Activated T-helper 17 cell treated with anti-CD3 and anti-CD28 coated beads, Interleukin-2, amount 50 U/mL, for 72 hours (primary cell): ENCODE results near the gene BLOC1S5. TPM values are rescaled to one million over a fixed set of nuclear protein-coding genes. Genes with fewer than 3 reads are reported as not detected.

Experiments
- ATAC-seq: fragments of 150-1000 bp; cut with Tn5 transposase; replicated peaks from 2 replicates; pipeline ENCODE4 v1.10.0; 2021; ENCODE audit warnings: mild to moderate bottlenecking, moderate library complexity
- H3K27ac Mint-ChIP-seq: one replicate; pipeline ENCODE4 v1.8.0; 2022; ENCODE audit warnings: mixed read lengths
- H3K27me3 Mint-ChIP-seq: one replicate; pipeline ENCODE4 v1.8.0; 2022; ENCODE audit warnings: mixed read lengths
- H3K36me3 Mint-ChIP-seq: one replicate; pipeline ENCODE4 v1.8.0; 2022; ENCODE audit warnings: low read depth, mild to moderate bottlenecking, mixed read lengths
- H3K4me1 Mint-ChIP-seq: one replicate; pipeline ENCODE4 v1.8.0; 2022; ENCODE audit warnings: mixed read lengths
- H3K4me3 Mint-ChIP-seq: one replicate; pipeline ENCODE4 v1.8.0; 2022; ENCODE audit warnings: mild to moderate bottlenecking, mixed read lengths
- H3K9me3 Mint-ChIP-seq: one replicate; pipeline ENCODE4 v1.8.0; 2022; ENCODE audit warnings: mixed read lengths
- total RNA-seq, 2 donors: library from RNA; stranded (reverse); gene quantifications; one replicate each; pipeline ENCODE4 v1.2.3, GENCODE V29; 2022

Gene BLOC1S5, protein sequence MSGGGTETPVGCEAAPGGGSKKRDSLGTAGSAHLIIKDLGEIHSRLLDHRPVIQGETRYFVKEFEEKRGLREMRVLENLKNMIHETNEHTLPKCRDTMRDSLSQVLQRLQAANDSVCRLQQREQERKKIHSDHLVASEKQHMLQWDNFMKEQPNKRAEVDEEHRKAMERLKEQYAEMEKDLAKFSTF
- 10 to 100 TPM; 18.7 to 22.7 TPM for total RNA-seq

DNA sequence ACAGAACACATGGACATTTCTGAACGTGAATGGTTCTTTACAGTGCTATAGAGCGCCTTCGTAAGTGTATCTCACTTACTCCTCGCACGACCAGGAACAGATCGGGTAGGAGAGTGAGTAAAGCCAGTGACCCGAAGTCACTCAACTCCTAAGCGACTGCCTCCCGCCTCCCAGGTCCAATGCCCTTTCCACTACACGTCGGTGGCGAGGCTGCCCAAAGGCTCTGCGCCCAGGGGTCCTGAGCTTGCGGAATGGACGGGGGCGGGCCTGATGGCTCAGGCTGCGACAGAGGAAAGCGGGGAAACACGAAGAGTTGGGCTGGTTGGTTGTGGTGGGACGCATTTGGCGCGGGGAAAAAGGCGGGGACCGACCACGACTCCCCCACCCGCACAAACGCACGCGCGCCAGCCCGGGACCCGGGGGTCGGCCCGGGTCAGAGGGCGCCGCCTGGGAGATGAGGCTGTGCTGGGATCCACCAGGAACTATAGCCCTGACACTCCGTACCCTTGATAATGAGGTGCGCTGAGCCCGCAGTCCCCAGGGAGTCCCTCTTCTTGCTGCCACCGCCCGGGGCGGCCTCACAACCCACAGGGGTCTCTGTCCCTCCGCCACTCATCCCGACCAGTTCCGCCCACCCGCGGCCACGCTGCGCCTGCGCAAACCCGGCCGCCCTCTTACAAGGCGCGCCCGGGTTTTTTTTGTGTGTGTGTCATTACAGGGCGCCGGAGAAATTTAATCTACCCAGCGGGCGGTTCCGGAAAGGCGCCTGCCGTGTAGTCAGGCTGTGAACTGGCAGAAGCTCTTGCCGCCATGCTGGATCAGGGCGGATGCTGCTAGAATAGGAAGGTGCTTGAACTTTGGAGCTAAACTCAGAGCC lies at the start of gene BLOC1S5:
Gene BLOC1S5, minus strand, starts transcription at position 629 of the 877 bp plus-strand sequence. Its CDS starts 13 bp downstream, at position 616.
- peak within 1 kb of the TSS; percentile 80 for H3K4me3 Mint-ChIP-seq
- peak within 1 kb of the TSS; percentile 90 for H3K27ac Mint-ChIP-seq
- peaks cover 33% of the 10 kb centered on the region for H3K36me3 Mint-ChIP-seq
- no peaks in the 10 kb centered on the region for H3K27me3 Mint-ChIP-seq
- peaks cover 14% of the 10 kb centered on the region for H3K4me1 Mint-ChIP-seq
- peak; percentile 85 for ATAC-seq
- no peaks in the 10 kb centered on the region for H3K9me3 Mint-ChIP-seq

DNA sequence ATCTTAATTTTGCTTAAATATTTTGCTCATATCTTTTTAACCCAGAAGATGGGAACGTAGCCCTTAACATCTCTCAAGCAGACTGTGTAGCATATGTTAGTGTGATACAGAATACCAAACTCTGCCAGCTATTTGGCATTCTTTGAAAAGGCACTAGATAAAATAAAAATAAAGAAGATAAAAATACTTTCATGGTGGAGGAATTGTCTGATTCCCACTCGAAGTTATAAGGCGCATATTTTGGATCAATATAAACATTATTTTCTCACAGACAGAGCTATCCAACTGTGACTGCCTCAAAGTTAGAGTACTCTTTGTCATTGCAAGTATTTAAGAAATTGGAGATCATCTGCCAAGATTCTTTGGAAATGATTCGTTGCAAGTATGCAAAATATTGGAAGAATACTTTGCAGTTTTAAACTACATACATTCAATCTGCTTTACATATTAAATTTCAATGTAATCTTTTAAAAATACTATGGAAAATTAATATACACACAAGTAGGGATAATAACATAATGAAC lies 49.0 kb upstream of the BLOC1S5 start:
- ATAC-seq, result no peak
- Mint-ChIP-seq H3K27me3 (peaks cover 21% of the 10 kb centered on the region), H3K4me1 (no peaks in the 10 kb centered on the region), H3K4me3 (no peak overlapping the region), H3K27ac (no peak overlapping the region), H3K36me3 (no peaks in the 10 kb centered on the region), H3K9me3 (no peaks in the 10 kb centered on the region)

DNA sequence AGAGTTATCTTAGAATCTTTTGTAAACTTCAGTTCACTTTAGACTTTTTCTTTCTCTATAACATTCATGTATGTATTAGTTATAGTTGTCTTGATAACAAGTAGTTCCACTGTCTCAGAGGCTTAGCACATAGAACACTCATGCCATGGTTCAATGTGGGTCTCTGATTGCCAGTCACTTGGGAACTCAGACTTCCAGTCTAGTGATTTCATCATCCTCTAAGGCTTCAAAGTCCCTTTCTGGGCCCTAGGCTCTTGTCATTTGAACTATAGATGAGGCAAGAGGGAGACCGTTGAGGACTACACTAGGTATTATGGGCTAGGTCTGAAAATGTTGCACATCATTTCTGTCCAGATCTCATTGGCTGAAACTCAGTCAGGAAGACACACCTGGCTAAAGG lies 46.5 kb upstream of the BLOC1S5 start:
- H3K27me3 Mint-ChIP-seq, result peaks cover 39% of the 10 kb centered on the region
- H3K9me3 Mint-ChIP-seq, result no peaks in the 10 kb centered on the region
- H3K27ac Mint-ChIP-seq, result no peak overlapping the region
- no peak overlapping the region for H3K4me3 Mint-ChIP-seq
- H3K36me3 Mint-ChIP-seq, result no peaks in the 10 kb centered on the region
- no peaks in the 10 kb centered on the region for H3K4me1 Mint-ChIP-seq
- no peak for ATAC-seq

DNA sequence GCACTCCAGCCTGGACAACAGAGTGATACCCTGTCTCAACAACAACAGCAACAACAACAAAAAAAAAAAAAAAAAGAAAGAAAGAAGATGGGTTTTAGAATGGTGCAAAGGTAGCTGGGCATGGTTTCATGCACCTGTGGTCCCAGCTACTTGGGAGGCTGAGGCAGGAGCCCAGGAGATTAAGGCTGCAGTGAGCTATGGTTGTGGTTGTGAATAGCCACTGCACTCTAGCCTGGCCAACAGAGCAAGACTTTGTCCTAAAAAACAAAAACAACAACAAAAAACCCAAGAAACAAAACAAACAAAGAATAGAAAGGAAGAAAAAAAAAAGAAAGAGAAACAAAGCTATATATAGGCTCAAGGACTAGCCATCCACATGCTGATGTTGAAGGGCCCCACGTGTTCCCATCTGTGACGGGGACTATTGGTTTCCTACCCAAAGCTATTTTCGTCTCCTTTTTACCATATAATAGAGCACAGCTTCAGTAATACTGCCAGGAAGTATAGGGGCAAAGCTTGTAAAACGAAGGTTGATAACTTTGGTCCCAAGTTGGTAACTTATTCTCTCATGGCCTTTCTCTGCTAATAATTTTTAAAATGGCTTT lies 46.0 kb upstream of the BLOC1S5 start:
- Mint-ChIP-seq H3K9me3 (no peaks in the 10 kb centered on the region), H3K27ac (no peak overlapping the region), H3K36me3 (no peaks in the 10 kb centered on the region), H3K4me3 (no peak overlapping the region), H3K27me3 (peaks cover 36% of the 10 kb centered on the region), H3K4me1 (no peaks in the 10 kb centered on the region)
- no peak for ATAC-seq

DNA sequence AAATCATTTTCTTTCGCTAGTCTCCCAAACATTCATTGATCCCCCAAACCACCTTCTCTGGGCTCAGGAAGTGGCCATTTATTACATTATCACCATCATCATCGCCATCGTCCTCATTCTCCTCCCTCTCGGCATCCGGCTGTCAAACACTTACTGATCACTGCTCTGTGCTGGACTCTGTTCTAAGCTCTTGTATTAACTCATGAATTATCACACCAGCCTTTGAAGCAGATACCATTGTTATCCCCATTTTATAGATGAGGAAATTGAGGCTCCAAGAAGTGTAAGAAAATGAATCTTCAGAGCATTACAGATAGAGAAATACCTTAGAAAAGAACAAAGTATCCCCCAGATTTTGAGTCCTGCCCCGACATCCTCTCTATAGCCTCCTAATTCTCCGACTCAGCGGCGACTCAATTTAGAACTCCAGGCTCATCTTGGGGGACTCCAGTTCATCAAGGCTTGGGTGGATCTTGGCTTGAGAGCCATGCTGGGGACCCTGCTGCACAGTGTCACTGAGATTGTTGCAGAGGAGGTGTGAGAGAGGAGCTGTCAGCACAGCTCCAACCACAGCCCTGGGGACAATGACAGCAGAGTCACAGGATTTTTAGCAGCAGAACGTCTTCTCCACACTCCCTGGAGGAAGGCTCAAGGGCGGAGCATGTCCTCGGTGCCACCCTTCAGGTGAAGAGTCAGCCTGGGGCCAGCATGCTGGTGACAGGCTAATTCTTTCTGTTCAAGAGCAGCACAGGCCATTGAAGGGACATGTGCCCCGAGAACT lies 44.8 kb upstream of the BLOC1S5 start:
- Mint-ChIP-seq H3K9me3 (no peaks in the 10 kb centered on the region), H3K4me1 (no peaks in the 10 kb centered on the region), H3K4me3 (no peak overlapping the region), H3K27ac (no peak overlapping the region), H3K36me3 (no peaks in the 10 kb centered on the region), H3K27me3 (peaks cover 36% of the 10 kb centered on the region)
- no peak for ATAC-seq

DNA sequence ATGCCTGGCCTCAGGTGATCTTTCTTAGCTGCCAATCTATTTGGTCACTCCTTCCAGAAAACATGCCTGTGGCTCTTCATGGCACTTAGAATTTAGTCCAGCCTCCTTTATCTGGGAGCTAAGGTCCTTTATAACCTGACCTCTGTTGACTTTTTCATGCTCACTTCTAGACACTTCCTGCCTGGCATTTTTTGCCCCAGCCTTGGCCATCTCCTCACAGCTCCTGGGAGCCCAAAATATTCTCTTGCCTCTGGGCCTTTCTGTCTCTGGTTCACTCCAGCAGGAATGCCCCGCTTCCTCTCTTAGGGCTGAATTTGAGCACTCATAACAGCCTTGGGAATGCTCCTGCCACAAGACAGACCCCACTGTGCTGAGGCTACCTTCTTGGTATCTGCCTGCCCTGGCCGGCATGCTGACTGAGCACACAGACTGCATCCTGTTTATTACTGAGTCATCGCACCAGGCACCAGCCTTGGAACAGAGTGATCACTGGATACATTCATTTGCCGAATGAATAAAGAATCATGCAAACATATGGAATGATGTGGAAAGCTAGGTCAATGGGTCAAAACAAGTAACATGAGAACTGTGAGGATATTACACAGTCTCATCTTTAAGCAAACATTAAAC lies 44.0 kb upstream of the BLOC1S5 start:
- Mint-ChIP-seq H3K4me3 (no peak overlapping the region), H3K36me3 (no peaks in the 10 kb centered on the region), H3K4me1 (no peaks in the 10 kb centered on the region), H3K27me3 (peaks cover 36% of the 10 kb centered on the region), H3K27ac (no peak overlapping the region), H3K9me3 (no peaks in the 10 kb centered on the region)
- ATAC-seq, result no peak

DNA sequence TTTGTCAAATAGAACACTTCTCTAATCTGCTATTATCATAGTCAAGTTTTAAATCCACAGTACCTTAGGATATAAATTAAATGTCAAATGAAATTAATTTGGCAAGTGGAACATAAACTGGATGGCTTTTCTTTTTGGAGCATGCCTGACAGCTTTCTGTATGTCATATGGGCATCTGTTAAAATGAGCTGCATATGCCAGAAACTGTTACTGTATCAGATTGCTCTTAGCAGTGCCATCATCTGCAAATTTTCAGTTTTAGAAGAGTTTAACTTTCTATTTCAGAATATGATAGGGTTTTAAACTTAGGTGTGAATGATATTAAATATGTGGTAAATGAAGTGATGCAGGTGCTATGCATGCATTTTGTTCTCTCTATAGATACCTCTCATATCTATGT lies 41.6 kb upstream of the BLOC1S5 start:
- ATAC-seq, result no peak
- H3K4me1 Mint-ChIP-seq, result peaks cover 12% of the 10 kb centered on the region
- no peaks in the 10 kb centered on the region for H3K9me3 Mint-ChIP-seq
- H3K27ac Mint-ChIP-seq, result no peak overlapping the region
- no peak overlapping the region for H3K4me3 Mint-ChIP-seq
- H3K27me3 Mint-ChIP-seq, result peaks cover 36% of the 10 kb centered on the region
- H3K36me3 Mint-ChIP-seq, result peaks cover 16% of the 10 kb centered on the region

DNA sequence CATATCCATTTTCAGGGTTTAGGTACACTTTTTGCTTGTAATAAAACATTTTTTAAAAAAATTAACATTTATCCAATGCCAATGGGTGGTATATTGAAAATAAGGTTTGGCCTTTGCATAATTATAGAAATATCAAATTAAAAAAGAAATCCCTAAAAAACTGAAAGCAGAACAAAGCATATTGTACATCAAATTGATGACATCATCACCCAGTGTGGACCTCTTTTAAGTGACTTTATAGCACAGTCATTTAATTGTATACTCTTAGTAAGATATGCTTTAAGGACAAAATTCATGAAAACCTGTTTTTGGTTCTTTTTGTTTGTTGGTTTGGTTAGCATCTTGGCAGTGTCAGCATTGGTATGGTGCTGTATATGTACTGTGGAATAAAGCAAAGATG lies 39.5 kb upstream of the BLOC1S5 start:
- Mint-ChIP-seq H3K4me3 (no peak overlapping the region), H3K27me3 (peaks cover 23% of the 10 kb centered on the region), H3K4me1 (peaks cover 21% of the 10 kb centered on the region), H3K27ac (no peak overlapping the region), H3K36me3 (peaks cover 36% of the 10 kb centered on the region), H3K9me3 (no peaks in the 10 kb centered on the region)
- no peak for ATAC-seq

DNA sequence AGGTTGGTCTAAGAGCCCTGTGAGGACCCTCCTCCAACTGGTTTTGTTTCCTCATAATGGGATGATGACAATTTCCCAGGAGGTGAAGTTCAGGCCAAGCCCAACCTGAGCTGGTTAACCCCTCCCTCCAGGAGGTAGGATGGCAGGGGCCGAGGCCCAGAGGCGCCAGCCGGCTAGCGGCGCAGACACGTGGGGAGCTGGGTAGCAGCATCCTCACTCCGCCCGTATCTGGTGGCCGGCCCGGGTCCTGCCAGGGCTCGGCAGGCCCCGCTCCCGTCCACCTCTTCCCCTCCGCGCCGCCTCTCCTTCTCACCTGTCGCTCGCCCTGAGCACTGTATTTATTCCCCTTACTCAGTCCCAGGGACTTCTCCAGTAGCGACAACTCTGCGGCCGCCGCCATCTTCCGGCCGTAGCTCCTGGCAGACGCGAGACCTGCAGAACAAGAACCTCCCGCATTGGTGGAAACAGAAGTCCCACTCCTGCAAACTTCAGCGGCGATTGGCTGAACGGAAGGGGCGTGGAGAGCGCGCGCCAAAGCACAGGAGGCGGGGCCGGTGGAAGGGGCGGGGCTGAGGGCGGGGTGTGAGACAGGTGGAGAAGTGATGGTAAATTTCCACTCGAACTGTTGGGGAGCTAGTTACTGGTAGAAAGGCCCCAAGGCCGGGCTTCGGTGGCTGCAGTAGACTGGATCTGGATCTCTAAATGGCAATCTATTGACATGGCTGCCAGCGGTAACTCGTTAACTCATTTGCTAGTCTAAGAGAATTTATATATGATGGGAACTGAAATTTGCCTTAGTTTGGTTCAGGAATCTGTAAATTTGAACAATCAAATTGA lies 38.2 kb upstream of the BLOC1S5 start, which contains the start of gene EEF1E1:
Gene EEF1E1, minus strand, starts transcription at position 427 of the 837 bp plus-strand sequence. Its CDS starts 27 bp downstream, at position 400.
- peaks cover 48% of the 10 kb centered on the region for H3K36me3 Mint-ChIP-seq
- peaks cover 12% of the 10 kb centered on the region for H3K27me3 Mint-ChIP-seq
- no peaks in the 10 kb centered on the region for H3K9me3 Mint-ChIP-seq
- peak within 1 kb of the TSS; percentile 94 for H3K4me3 Mint-ChIP-seq
- peak; percentile 99 for ATAC-seq
- H3K27ac Mint-ChIP-seq, result peak within 1 kb of the TSS; percentile 95
- H3K4me1 Mint-ChIP-seq, result peaks cover 21% of the 10 kb centered on the region

DNA sequence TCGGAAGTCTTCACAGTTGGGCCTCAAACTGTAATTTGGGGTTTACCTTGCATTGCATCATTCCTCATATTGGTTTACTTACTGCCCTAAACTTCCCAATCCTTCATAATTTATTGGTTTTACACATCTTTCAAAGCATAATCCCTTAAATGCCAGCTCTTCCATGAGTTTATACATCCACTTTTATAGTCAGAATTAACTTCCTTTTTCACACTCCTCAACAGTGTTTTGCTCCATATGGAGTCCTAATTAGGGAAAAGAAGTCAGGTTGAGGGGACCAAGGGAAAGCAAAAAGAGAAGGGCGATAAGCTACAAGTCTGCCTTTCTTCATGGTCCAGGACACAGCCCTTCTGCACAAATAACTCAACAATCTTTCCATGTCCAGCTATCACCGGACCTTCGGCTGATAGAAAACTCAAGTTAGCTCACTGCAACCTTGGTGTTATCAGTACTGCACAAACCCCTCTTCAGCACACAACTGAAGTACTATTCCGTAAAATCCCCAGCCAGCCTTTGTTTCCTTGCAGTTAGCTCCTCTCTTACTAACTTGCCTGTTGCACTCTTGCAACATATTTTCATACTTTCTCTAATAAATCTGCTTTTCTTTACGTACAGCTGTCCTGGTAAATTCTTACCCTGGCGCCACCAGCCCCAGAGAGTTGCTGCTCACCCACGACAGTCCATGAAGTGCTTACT lies 36.1 kb upstream of the BLOC1S5 start:
- H3K4me1 Mint-ChIP-seq, result peaks cover 21% of the 10 kb centered on the region
- peaks cover 68% of the 10 kb centered on the region for H3K36me3 Mint-ChIP-seq
- H3K27ac Mint-ChIP-seq, result peak overlapping the region; percentile 37

DNA sequence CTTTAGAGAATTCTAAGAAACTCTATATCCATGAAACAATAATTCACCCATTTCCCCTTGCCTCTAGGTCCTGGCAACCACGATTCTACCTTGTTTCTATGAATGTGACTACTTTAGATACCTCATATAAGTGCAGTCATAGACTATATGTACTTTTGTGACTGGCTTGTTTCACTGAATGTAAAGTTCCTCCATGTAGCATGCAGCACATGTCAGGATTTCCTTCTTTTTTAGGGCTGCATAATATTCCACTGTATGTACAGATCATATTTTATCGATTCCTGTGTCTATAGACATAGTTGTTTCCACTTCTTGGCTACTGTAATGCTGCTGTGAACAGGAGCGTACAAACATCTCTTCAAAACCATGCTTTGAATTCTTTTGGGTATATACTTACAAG lies 26.5 kb upstream of the BLOC1S5 start:
- Mint-ChIP-seq H3K4me3 (no peak overlapping the region), H3K36me3 (peaks cover 96% of the 10 kb centered on the region), H3K27ac (no peak overlapping the region), H3K9me3 (peaks cover 6% of the 10 kb centered on the region), H3K27me3 (no peaks in the 10 kb centered on the region), H3K4me1 (peaks cover 27% of the 10 kb centered on the region)
- ATAC-seq, result no peak

More for the DNA sequence above, 36.1 kb upstream of the BLOC1S5 start:
- Mint-ChIP-seq H3K4me3 (peak overlapping the region; percentile 94), H3K9me3 (no peaks in the 10 kb centered on the region), H3K27me3 (no peaks in the 10 kb centered on the region)
- no peak for ATAC-seq

DNA sequence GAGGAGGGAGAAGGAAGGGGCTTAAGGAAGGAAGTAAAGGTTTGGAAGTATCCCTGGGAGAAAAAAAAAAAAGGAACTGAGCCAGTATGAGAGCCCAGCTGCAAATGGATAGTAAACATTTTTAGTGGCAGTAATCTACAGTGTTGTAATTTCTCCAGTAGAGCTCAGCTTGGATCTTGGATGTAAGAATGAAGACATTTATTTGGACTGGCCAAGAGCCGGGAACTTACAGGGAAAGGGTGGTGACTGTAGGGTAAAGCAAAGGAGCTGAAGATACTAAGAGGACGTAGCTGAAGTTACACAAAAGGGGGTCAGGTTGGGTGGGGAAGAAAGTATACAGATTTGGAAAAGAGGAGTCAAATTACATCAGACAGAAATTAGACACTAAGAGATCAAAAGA lies 24.7 kb upstream of the BLOC1S5 start:
- H3K36me3 Mint-ChIP-seq, result peaks cover 88% of the 10 kb centered on the region
- H3K9me3 Mint-ChIP-seq, result peaks cover 6% of the 10 kb centered on the region
- ATAC-seq, result no peak
- no peak overlapping the region for H3K4me3 Mint-ChIP-seq
- no peaks in the 10 kb centered on the region for H3K27me3 Mint-ChIP-seq
- peak overlapping the region; percentile 42 for H3K27ac Mint-ChIP-seq
- peaks cover 27% of the 10 kb centered on the region for H3K4me1 Mint-ChIP-seq
